K562 (cell line): Measurements from ENCODE around the gene KCNK6. TPM values are rescaled to one million over a fixed set of nuclear protein-coding genes. Genes with fewer than 3 reads are reported as not detected.
A peak's percentile ranks its signal among the peaks of the same experiment; 100 is the strongest.

Source experiments
- ATAC-seq: fragments of 200-7000 bp; cut with Tn5 transposase; 3 replicates; pipeline ENCODE4 v1.9.1; 2020; ENCODE audit warnings: moderate library complexity
- BruUV-seq: library from RNA; stranded (reverse); fragments of 400-500 nt; replicated peaks from 2 replicates; lab custom pipeline; 2021; lab: Mats Ljungman, UMichigan
- CTCF ChIA-PET: fragments of 300-600 bp; formaldehyde crosslinking; extraction: SDS; loops from one replicate; lab custom pipeline; 2021; ENCODE audit warnings: low intra/inter-chr PET ratio; lab: Yijun Ruan, JAX
- POLR2A ChIA-PET: fragments of 300-600, 350-650 bp; sonication (Branson Sonifier 250); formaldehyde crosslinking; extraction: SDS; loops from one replicate; lab custom pipeline; 2021; ENCODE audit warnings: antibody characterized with exemption, inconsistent platforms; lab: Yijun Ruan, JAX
- DNase-seq, 4 experiments: peaks; one replicate each; pipeline versions ENCODE4 v3.0.0 to v3.0.0-alpha.2; 2011 to 2018; ENCODE audit warnings: low spot score in 3 of 4, mixed read lengths in 3 of 4; ENCODE audit errors: extremely low read depth in 1 of 4
- FAIRE-seq: peaks from 2 replicates; lab custom pipeline; 2011; peaks lifted over from hg19 to GRCh38; lab: Jason Lieb, UNC
- H2AFZ ChIP-seq: 2 replicates; pipeline ENCODE4 v1.6.0; 2011; ENCODE audit warnings: low read depth, low read length, control low read depth, inconsistent platforms
- H3K27ac ChIP-seq: fragments of 200-600 bp; 3 replicates; pipeline ENCODE4 v1.8.0; 2011; ENCODE audit warnings: low read depth, mild to moderate bottlenecking, control low read depth, inconsistent platforms, low read length, moderate library complexity, mixed read lengths; ENCODE audit errors: extremely low read depth
- H3K27me3 ChIP-seq, 2 experiments: fragments of 300-600 bp in 1 of 2; 2 replicates in 1 of 2; 3 replicates in 1 of 2; pipeline versions ENCODE4 v1.6.0 to v1.8.0; 2011; ENCODE audit warnings: inconsistent platforms in 2 of 2, low read length in 2 of 2, mild to moderate bottlenecking in 1 of 2, mixed read lengths in 1 of 2, moderate library complexity in 1 of 2; ENCODE audit not compliant: control insufficient read depth in 2 of 2, insufficient read depth in 2 of 2
- H3K36me3 ChIP-seq: fragments of 300-600 bp; 3 replicates; pipeline ENCODE4 v1.8.0; 2011; ENCODE audit warnings: mild to moderate bottlenecking, low read length, inconsistent platforms; ENCODE audit not compliant: control insufficient read depth, insufficient read depth
- H3K4me1 ChIP-seq, 2 experiments: fragments of 200-600 bp in 1 of 2; replicated peaks in 1 of 2; 2 replicates in 1 of 2; 3 replicates in 1 of 2; pipeline versions ENCODE4 v1.5.1 to v1.8.0; 2011; ENCODE audit warnings: inconsistent platforms in 2 of 2, low read length in 2 of 2, mild to moderate bottlenecking in 1 of 2, mixed read lengths in 1 of 2, moderate library complexity in 1 of 2; ENCODE audit not compliant: control insufficient read depth in 2 of 2, insufficient read depth in 2 of 2
- H3K4me2 ChIP-seq: 2 replicates; pipeline ENCODE4 v1.6.1; 2011; ENCODE audit warnings: low read length, control low read depth, inconsistent platforms, mixed read lengths; ENCODE audit not compliant: insufficient read depth
- H3K4me3 ChIP-seq: fragments of 200-600 bp; sonication (generic), shearing (Covaris generic); 2 replicates; pipeline ENCODE4 v1.5.1; 2016; ENCODE audit warnings: control low read depth, inconsistent platforms
- H3K79me2 ChIP-seq: fragments of 200-600 bp; 3 replicates; pipeline ENCODE4 v1.8.0; 2011; ENCODE audit warnings: low read length, inconsistent platforms; ENCODE audit not compliant: control insufficient read depth, insufficient read depth
- H3K9ac ChIP-seq, 2 experiments: 2 replicates each; pipeline versions ENCODE4 v1.6.0 to v1.6.1; 2011; ENCODE audit warnings: low read depth in 2 of 2, low read length in 2 of 2, control low read depth in 1 of 2, inconsistent platforms in 1 of 2, mild to moderate bottlenecking in 1 of 2, mixed read lengths in 1 of 2; ENCODE audit not compliant: insufficient read depth in 1 of 2
- H3K9me1 ChIP-seq: one replicate; pipeline ENCODE4 v1.6.0; 2011; ENCODE audit warnings: inconsistent platforms, mild to moderate bottlenecking, low read length, moderate library complexity; ENCODE audit not compliant: control insufficient read depth, insufficient read depth
- H3K9me3 ChIP-seq: replicated peaks from 2 replicates; pipeline ENCODE4 v1.5.1; 2011; ENCODE audit warnings: low read depth, low read length, inconsistent platforms; ENCODE audit not compliant: control insufficient read depth, insufficient read depth
- H4K20me1 ChIP-seq: replicated peaks from 2 replicates; pipeline ENCODE4 v1.6.1; 2011; ENCODE audit warnings: low read length, inconsistent platforms, mixed read lengths; ENCODE audit not compliant: control insufficient read depth, insufficient read depth
- CEBPB ChIP-seq: fragments of 450-650 bp; IDR thresholded peaks from 2 replicates; pipeline ENCODE4 v1.6.1; 2016; ENCODE audit warnings: missing genetic modification characterization, missing compliant biosample characterization
- POLR2G ChIP-seq: fragments of 200-400 bp; formaldehyde crosslinking; IDR thresholded peaks from 2 replicates; pipeline ENCODE4 v1.6.1; 2017; ENCODE audit warnings: low read depth, mild to moderate bottlenecking, antibody characterized with exemption, low read length, moderate library complexity
- TFAP4 ChIP-seq: sonication (generic); formaldehyde crosslinking; IDR thresholded peaks from 2 replicates; pipeline ENCODE4 v1.8.0; 2022; ENCODE audit warnings: missing genetic modification reagents, mild to moderate bottlenecking, moderate library complexity, borderline replicate concordance
- ZNF57 ChIP-seq: fragments of 450-650 bp; formaldehyde crosslinking; IDR thresholded peaks from 2 replicates; pipeline ENCODE4 v1.4.0; 2020; ENCODE audit warnings: mild to moderate bottlenecking, moderate library complexity
- WGBS: fragments of 100-300 bp; shearing (Covaris generic); methylation state at CpG from one replicate; pipeline ENCODE4 v1.1.6; 2016; ENCODE audit warnings: low coverage, mixed read lengths; ENCODE audit not compliant: insufficient coverage; ENCODE audit errors: missing lambda C conversion rate; 5-methylcytosine and 5-hydroxymethylcytosine counted together
- in situ Hi-C: fragments of 300-500 bp; cut with MboI; formaldehyde crosslinking; loops from 4 replicates; pipeline ENCODE4 v1.15.0; 2018; ENCODE audit warnings: inconsistent platforms, mixed read lengths
- intact Hi-C: fragments of 100-400 bp; cut with micrococcal nuclease; formaldehyde crosslinking; loops from 2 replicates; pipeline ENCODE4 v1.14.2; 2022
- polyA plus RNA-seq, 8 experiments: library from polyadenylated mRNA; depleted of rRNA in 4 of 8; stranded (reverse) in 5 of 8; unstranded in 3 of 8; fragments of >200 nt; fragmentation: Nextera tagmentation in 2 of 8; fragmentation: Illumina TruSeq in 1 of 8; extraction: Ambion mirVana in 2 of 8; extraction: Trizol in 1 of 8; gene quantifications; 2 replicates each; pipeline versions ENCODE4 v1.2.1 to v1.2.3, GENCODE V29; 2011 to 2014; ENCODE audit warnings: inconsistent platforms in 1 of 8, missing spikeins in 1 of 8
- total RNA-seq, 7 experiments: library from RNA; depleted of rRNA in 6 of 7; stranded (reverse); fragments of >200 nt in 6 of 7; fragmentation: Illumina TruSeq in 2 of 7; extraction: Trizol in 2 of 7; gene quantifications; 2 replicates each; pipeline versions ENCODE4 v1.2.1 to v1.2.3, GENCODE V29; 2011 to 2021; ENCODE audit warnings: low replicate concordance in 1 of 7

KCNK6 gene
- total and polyA plus RNA-seq, 9 of the 15 experiments (the other 6 are each of a cell fraction or from before 2014, with no cell fraction given), result 0.05 to 0.42 (median 0.15) TPM

GRCh38 chr19:38370299-38370698 is 50.7 kb downstream of the KCNK6 start (continued):
- 0 out of 2 replicates have a peak, but pooled peaks have one; percentile 20 for TF ChIP-seq TFAP4

- ChIA-PET CTCF (no interaction called here), POLR2A (interaction anchor here (0.6 kb wide), 2 partner anchors 38 to 40 kb away, joined by 3 read pairs; no protein-coding TSS in a partner anchor)
These were observed 51.4 kb downstream of the KCNK6 start for GRCh38 chr19:38371081-38371480.

More at GRCh38 chr19:38371081-38371480, 51.4 kb downstream of the KCNK6 start:
- Histone ChIP-seq H3K79me2 (peaks cover 16% of the 10 kb centered on the region), H3K9me1 (no peaks in the 10 kb centered on the region), H3K9me3 (no peaks in the 10 kb centered on the region; the same call in 1 of the 2 replicates), H2AFZ (peak overlapping the region; percentile 80; the same call in 1 of the 2 replicates)
- ATAC-seq, result no peak
- WGBS, result 74% methylated on average over 6 of the region's 6 CpGs
- TF ChIP-seq CEBPB (peak; percentile 38; the same call in 1 of the 2 replicates), POLR2G (no peak), ZNF57 (CRISPR knock-in tag) (no peak)
- TF ChIP-seq, all 486 proteins: peak for 1
- no peak for DNase-seq
- in situ Hi-C loops (no loop called here), intact Hi-C loops (no loop called here)
- Histone ChIP-seq H3K27me3 (no peaks in the 10 kb centered on the region), H3K4me1 (peaks cover 10 to 14% of the 10 kb centered on the region in 2 experiments; a peak in 4 of 5 replicates), H3K27ac (no peak overlapping the region), H3K4me2 (no peak overlapping the region), H3K36me3 (peaks cover 5% of the 10 kb centered on the region; the same call in 2 of the 3 replicates), H3K9ac (no peak overlapping the region), H3K4me3 (no peak overlapping the region), H4K20me1 (peaks cover 9% of the 10 kb centered on the region; the same call in 1 of the 2 replicates)
- FAIRE-seq, result no peak
- no TSS peak for BruUV-seq
